Measurements from ENCODE around the gene C17orf113.

DNA sequence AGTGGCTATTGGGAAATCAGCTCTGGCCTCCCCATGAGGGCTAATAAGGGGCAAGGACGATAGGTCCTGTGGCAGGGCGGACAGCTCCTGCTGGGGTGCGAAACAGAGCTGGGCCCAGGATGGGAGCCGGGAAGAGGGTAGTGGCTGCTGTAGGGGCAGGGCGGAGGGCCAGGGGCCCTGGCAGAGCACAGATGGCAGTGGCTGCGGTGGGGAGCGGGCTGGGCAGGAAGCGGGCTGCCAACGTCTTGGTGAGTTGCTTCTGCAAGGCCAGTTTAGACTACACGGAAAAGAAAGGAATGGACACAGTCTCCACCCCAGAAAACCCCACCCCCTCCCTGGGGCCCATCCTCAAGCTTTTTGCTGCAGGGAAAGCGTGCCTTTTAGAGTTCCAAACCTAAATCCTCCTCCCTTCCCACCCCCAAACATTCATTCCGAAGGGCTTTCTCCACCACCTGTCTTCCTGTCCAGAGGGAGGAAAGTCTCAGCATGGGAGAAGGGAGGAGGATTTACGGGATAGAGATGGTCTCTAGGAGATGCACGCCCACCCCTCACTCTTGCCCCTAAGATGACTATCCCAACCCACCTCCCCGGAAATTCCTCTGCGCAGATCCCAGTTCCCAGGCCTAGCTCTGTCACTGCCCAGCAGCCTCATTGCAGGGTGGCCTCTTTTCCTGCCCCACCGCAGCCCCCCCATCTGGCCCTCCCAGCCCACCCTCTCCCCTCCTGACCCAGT, 23.4 kb downstream of the C17orf113 start:
- TF ChIP-seq, protein P1, sequence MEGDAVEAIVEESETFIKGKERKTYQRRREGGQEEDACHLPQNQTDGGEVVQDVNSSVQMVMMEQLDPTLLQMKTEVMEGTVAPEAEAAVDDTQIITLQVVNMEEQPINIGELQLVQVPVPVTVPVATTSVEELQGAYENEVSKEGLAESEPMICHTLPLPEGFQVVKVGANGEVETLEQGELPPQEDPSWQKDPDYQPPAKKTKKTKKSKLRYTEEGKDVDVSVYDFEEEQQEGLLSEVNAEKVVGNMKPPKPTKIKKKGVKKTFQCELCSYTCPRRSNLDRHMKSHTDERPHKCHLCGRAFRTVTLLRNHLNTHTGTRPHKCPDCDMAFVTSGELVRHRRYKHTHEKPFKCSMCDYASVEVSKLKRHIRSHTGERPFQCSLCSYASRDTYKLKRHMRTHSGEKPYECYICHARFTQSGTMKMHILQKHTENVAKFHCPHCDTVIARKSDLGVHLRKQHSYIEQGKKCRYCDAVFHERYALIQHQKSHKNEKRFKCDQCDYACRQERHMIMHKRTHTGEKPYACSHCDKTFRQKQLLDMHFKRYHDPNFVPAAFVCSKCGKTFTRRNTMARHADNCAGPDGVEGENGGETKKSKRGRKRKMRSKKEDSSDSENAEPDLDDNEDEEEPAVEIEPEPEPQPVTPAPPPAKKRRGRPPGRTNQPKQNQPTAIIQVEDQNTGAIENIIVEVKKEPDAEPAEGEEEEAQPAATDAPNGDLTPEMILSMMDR (IDR thresholded peaks at IDR 0.05), result no peak
- TF ChIP-seq, protein P2, sequence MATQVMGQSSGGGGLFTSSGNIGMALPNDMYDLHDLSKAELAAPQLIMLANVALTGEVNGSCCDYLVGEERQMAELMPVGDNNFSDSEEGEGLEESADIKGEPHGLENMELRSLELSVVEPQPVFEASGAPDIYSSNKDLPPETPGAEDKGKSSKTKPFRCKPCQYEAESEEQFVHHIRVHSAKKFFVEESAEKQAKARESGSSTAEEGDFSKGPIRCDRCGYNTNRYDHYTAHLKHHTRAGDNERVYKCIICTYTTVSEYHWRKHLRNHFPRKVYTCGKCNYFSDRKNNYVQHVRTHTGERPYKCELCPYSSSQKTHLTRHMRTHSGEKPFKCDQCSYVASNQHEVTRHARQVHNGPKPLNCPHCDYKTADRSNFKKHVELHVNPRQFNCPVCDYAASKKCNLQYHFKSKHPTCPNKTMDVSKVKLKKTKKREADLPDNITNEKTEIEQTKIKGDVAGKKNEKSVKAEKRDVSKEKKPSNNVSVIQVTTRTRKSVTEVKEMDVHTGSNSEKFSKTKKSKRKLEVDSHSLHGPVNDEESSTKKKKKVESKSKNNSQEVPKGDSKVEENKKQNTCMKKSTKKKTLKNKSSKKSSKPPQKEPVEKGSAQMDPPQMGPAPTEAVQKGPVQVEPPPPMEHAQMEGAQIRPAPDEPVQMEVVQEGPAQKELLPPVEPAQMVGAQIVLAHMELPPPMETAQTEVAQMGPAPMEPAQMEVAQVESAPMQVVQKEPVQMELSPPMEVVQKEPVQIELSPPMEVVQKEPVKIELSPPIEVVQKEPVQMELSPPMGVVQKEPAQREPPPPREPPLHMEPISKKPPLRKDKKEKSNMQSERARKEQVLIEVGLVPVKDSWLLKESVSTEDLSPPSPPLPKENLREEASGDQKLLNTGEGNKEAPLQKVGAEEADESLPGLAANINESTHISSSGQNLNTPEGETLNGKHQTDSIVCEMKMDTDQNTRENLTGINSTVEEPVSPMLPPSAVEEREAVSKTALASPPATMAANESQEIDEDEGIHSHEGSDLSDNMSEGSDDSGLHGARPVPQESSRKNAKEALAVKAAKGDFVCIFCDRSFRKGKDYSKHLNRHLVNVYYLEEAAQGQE (IDR thresholded peaks at IDR 0.05; ENCODE audit: insufficient read depth in 1 of 2, low read depth in 2 of 2, low read length in 1 of 2), result no peak

Data from Panc1 (cell line).